Thyroid gland (tissue), 4 donors: ENCODE data around the gene TNFRSF11A. TPM values are rescaled to one million over a fixed set of nuclear protein-coding genes. Genes with fewer than 3 reads are reported as not detected.

Experiments used
- DNase-seq, 2 donors: peaks; one replicate each; pipeline ENCODE4 v3.0.0-alpha.2; 2019
- H3K27ac ChIP-seq, 3 donors: fragments of 200-600 bp; sonication (generic); 1 replicate in 2 of 3; 2 replicates in 1 of 3; pipeline ENCODE4 v1.5.1; 2016 to 2019; ENCODE audit warnings: mild to moderate bottlenecking in 1 of 3, moderate library complexity in 1 of 3
- H3K27me3 ChIP-seq: fragments of 200-600 bp; sonication (generic); one replicate; pipeline ENCODE4 v1.5.1; 2019
- H3K36me3 ChIP-seq, 2 donors: fragments of 200-600 bp; sonication (generic); one replicate each; pipeline ENCODE4 v1.5.1; 2016 to 2019
- H3K4me1 ChIP-seq, 2 donors: fragments of 200-600 bp; sonication (generic); one replicate each; pipeline ENCODE4 v1.5.1; 2017 to 2019
- H3K4me3 ChIP-seq, 3 donors: fragments of 200-600 bp; sonication (generic); replicated peaks in 1 of 3; 1 replicate in 2 of 3; 2 replicates in 1 of 3; pipeline ENCODE4 v1.5.1; 2016; ENCODE audit warnings: mild to moderate bottlenecking in 1 of 3
- H3K9me3 ChIP-seq: fragments of 200-600 bp; sonication (generic); one replicate; pipeline ENCODE4 v1.5.1; 2017
- CTCF ChIP-seq, 6 experiments: fragments of 200-600 bp in 3 of 6; fragments of 450-650 bp in 3 of 6; sonication (generic) in 3 of 6; IDR thresholded peaks; one replicate each; pipeline ENCODE4 v1.5.1; 2016 to 2019; ENCODE audit warnings: antibody characterized with exemption in 6 of 6, mild to moderate bottlenecking in 2 of 6, inconsistent platforms in 1 of 6, moderate library complexity in 1 of 6
- POLR2A ChIP-seq, 2 donors: fragments of 450-650 bp; IDR thresholded peaks; one replicate each; pipeline ENCODE4 v1.6.1; 2017; ENCODE audit warnings: antibody characterized with exemption in 2 of 2, mild to moderate bottlenecking in 2 of 2, moderate library complexity in 1 of 2
- WGBS, 2 donors: methylation state at CpG; one replicate each; pipeline ENCODE4 v1.1.5; 2017; 5-methylcytosine and 5-hydroxymethylcytosine counted together
- intact Hi-C: fragments of 100-400 bp; cut with DNase I; formaldehyde crosslinking; loops from one replicate; pipeline ENCODE4 v1.15.1; 2023
- small RNA-seq: library from RNA; depleted of rRNA; stranded (forward); fragments of <200 nt; gene quantifications from one replicate; pipeline ENCODE3, GENCODE V24; 2016
- total RNA-seq, 4 donors: library from RNA; depleted of rRNA; stranded (reverse); fragments of >200 nt; gene quantifications; one replicate each; pipeline ENCODE4 v1.2.3, GENCODE V29; 2016

TNFRSF11A gene
- total RNA-seq, 4 donors from 2014 or later: 3.3 to 11.6 (median 6.7) TPM

DNA sequence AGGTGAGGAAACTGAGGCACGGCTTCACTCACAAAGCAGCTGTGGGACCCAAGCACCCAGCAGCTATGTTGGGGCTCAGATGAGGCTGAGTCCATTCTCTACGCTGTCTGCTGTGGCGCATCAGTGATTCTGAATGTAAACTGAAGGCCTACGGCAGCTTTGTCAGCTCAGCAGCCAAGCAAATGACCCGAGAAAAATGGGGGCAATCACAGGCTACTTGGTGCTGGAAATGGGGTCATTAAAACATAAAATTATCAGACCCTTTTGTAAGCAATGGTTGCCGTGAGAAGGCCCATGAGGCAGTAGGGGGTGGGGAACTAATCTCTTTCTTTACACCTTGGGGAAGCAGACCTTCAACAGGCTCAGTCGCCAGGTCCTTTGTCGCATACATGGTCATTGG is 113.8 kb downstream of the TNFRSF11A start:
- intact Hi-C loops: no loop called here
- no peaks in the 10 kb centered on the region for H3K36me3 ChIP-seq
- no peak for DNase-seq
- TF ChIP-seq CTCF (IDR thresholded peaks at IDR 0.05): no peak
- no peak for TF ChIP-seq POLR2A (IDR thresholded peaks at IDR 0.05)
- peaks cover 0 to 16% of the 10 kb centered on the region in 2 donors for H3K4me1 ChIP-seq
- 88 to 94% methylated on average over 8 of the region's 8 CpGs for WGBS, 2 donors
- no peak overlapping the region for H3K27ac ChIP-seq
- no peaks in the 10 kb centered on the region for H3K27me3 ChIP-seq
- no peak overlapping the region for H3K4me3 ChIP-seq
- no peaks in the 10 kb centered on the region for H3K9me3 ChIP-seq

Small RNA genes within 50 kb of the gene (small RNA-seq; reads per million reads assigned to genes)
- gene AC100843.2 (not detected), gene RF00019 (not detected)

Other genes starting within 250 kb of the TNFRSF11A start
- gene PIGN, start 138.3 kb upstream of the TNFRSF11A start, total RNA-seq: 10 to 100 TPM; 34.2 to 84.9 (median 40.7) TPM
- 100 to 1,000 TPM in 1 of 4 donors, 10 to 100 TPM in 3; 48.2 to 101 (median 56.9) TPM for gene RELCH, start 138.1 kb upstream of the TNFRSF11A start, total RNA-seq
- 10 to 100 TPM; 20.1 to 28.5 (median 24.9) TPM for gene ZCCHC2, start 197.7 kb downstream of the TNFRSF11A start, total RNA-seq